Activated CD8-positive, alpha-beta memory T cell treated with anti-CD3 and anti-CD28 coated beads, Interleukin-2, amount 50 U/mL, for 1 hour (primary cell): Measurements from ENCODE around the gene CNIH3.

Experiments used
- DNase-seq: peaks from one replicate; pipeline ENCODE4 v3.0.0-alpha.2; 2020; ENCODE audit errors: extremely low read depth

Gene CNIH3

DNA sequence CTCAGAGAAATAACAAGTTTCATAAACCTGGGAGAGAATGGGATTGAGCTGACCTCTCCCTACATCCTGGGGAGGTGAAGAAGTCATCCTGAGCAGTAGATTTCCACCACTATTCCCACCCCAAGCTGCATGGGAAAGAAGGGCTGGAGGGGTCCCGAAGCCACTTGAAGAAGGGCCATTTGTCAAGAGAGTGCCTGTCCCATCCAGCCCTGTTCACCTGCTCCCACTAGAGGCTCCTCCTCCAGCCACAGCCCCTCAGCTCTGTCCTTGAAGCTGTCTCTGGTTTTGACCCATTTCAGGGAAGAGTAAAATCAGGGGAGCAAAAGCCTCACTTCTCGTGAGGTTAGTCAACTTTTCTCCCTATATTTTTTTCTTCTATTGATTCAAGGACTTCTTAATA lies 157.5 kb downstream of the CNIH3 start:
- DNase-seq = no peak

DNA sequence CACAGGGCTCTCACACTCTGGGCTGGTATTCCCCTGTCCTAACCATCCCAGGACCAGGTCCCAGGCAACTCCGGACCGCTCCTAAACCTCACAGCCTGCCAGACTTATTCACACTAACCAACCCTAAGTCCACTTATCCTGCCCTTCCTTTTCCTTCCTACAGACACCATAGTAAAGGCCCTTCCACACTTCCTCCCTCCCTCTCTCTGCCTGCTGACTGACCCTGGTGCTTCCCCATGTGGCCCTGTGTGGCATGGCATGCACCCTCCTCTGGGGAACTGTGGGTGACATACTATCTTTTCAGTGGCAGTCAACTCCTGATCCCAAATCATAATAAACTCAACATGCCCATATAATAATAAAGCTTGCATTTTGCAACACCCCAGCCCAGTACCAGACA lies 158.3 kb downstream of the CNIH3 start:
- DNase-seq = no peak

DNA sequence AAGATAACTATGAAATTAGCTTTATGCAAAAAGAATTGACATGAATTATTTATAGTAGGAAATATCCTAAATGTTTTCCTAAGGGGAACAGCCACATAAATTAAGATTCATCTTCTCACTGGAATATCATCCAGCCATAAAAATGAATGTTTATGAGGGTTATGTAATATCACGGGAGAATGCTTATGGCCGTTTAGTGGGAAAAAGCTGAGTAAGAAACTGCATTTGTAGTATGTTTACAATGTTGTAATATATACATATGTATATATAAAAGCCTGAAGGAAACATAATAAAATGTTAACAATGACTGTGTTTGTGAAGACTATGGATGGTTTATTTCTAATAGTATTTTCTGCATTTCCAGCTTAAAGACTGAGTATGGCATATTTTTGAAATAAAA lies 161.1 kb downstream of the CNIH3 start:
- DNase-seq = no peak

DNA sequence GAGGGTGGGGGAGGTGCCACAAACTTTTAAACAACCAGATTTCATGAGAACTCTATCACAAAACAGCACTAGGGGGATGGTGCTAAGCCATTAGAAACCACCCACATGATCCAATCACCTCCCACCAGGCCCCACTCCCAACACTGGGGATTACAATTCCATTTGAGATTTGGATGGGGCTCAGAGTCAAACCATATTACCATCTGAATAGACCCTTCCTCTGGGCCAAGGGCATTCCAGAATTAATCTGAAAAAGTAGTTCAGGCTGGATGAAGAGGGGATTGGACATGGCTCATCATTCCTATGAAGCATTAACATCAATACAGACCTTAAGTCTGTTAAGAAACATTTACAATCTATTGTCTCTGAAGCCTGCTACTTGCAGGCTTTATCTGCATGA lies 163.4 kb downstream of the CNIH3 start:
- no peak for DNase-seq

DNA sequence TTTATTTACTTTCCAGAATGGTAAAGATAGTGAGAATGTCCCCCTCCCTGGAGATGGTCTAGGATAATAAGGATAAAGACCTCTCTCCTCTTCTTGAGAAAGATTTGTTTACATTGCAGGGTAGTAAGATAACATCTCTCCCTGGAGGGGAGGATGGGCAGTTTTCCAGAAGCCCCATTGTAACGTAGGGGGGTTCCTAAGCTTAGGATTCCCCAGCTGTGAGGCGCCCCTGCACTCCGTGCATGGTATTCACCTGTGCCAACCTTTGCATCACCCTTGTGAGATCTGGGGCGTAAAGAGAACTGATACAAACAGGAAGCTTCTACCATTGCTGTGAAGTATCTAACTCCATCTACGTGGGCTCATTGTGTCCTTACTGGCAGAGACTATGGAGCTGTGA lies 164.6 kb downstream of the CNIH3 start:
- no peak for DNase-seq

DNA sequence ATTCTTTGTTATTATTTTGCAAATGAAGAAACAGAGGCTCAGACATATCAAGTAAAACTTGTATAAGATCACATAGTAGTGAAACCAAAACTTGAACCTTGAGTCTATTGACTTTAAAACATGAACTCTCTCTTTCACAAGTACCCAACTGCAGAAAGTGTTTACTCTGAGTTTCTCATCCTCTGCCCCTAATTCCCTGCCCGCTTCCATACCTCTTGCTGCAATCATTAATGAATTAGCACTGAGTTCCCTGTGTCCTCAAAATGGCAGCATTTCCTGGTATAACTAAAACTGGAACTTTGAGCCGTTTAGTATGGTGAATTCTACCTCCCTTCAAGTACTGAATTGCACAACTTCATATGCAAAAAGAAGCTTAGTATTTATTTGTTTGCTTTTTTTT lies 165.7 kb downstream of the CNIH3 start:
- no peak for DNase-seq

DNA sequence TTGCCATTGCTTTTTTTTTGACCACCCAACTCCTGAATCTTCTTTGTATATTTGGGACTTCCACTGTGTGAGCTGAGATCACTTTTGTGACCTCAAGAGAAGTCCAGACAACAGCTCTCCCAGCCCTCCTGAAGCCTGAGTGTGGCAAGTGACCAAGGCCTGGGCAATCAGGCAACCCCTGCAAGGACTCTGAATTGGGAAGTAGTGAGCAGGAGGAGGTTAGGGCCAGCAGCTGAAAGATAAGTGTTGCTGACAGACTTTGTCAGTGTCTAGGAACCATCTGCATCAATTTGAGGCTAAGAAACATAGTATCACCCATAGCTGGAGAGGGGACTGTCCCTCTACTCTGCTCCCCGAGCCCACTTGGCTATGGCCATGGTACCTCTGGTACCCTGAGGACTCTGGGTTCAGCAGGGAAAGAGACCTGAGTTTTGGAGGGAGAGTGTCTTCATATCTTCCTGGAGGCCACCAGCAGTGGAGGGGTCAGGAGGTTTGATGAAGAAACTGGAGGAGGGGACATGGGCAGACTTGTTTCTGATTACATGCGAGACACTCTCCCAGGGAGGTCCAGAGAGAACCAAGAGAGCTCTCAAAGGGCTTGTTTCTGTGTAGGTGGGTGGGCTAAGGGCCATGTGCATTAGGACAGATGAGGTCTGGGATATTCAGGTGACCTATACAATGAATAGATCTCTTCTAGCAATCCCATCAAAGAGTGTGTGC lies 166.3 kb downstream of the CNIH3 start:
- DNase-seq = no peak

DNA sequence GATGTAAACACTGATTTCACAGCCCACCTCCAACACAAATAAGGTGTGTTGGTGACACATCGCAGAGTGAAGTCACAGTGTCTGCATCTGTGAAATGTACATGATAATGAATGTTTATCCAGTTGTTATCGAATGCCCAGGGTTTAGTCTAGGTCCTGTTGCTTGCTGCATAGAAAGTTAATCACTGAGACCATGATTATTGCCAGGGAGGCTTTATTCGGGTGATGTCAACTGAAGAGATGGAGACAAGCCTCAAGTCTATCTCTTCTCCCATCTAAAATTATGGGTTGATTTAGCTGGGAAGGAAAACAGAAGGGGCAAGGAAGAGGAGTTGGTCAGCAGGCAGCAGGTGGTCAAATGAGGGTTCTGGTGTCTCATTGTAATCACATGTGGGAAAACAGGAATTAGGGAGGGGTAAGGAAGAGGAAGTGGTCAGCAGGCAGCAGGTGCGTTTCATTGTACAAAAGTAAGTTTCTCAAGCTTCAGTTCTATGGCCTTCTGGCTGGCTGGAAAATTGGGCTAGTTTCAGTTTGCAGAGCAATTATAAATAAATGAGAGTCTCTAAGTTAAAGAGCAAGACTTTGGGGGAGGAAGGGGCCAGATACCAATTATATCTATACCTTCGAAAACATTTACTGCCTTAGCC lies 167.0 kb downstream of the CNIH3 start:
- DNase-seq = no peak

DNA sequence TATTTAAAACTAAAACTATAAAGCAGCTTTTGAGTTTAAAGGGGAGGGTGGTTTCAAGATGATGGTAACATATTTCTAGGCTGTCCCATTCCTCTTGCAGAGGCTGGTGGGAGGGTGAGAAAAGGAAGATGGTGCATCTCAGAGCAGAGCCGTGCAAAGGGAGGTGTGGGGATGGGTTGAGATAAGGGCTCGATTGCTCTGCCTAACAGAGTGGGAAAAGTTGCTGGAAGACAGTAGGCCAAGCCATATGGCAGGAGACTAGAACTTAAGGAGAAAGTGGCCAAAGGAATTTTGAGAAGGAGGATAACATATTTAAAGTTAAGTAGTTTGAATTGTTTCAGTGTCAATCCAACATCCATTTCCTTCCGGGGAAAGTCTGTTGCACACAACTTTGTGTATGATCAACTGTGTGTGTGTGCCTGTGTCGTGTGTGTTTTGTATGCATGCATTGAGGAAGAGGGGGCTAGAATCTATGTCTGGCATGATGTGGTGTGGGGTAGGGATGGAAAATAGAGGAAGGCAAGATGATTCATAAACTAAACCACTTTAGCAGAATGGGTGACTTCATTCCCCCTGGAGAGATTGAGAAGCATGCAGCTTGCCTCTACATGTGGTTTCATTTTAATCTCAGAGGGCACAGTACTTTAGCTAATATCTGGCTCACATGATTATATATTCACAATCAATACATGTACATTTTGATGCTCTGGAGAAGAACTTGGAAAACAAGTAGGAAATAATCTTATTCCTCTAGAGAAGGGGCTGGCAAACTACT lies 168.3 kb downstream of the CNIH3 start:
- no peak for DNase-seq

DNA sequence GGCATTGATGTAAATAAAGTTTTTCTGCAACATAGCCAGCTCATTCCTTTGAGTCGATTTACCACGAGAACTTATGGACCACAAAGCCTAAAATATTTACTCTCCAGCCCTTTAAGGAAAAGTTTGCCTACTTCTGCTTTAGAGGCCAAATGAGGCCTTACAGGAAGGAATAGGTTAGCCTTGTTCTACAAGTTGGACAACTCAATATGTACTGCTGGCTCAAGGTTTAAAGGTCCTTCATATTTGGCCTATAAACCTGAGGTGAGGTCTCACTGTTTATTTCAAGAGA lies 168.9 kb downstream of the CNIH3 start:
- DNase-seq = no peak

DNA sequence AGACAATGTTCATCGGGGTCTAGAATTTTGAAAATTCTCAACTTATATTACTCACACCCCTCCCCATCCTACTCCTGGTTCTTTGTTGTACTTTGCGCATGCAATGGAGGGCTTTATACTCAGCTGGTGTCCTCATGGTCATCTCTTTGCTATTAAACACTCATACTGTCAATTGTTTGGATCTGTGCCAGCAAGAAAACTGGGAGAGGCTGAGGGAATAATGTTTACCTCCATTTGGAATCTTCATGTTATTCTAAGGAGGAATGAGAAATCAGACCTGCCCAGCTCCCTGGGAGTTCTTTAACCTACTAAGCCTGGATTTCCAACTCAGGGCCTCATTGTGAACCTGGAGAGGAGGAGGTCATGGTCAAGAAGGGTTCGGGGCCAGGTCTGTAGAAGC lies 169.5 kb downstream of the CNIH3 start:
- no peak for DNase-seq

DNA sequence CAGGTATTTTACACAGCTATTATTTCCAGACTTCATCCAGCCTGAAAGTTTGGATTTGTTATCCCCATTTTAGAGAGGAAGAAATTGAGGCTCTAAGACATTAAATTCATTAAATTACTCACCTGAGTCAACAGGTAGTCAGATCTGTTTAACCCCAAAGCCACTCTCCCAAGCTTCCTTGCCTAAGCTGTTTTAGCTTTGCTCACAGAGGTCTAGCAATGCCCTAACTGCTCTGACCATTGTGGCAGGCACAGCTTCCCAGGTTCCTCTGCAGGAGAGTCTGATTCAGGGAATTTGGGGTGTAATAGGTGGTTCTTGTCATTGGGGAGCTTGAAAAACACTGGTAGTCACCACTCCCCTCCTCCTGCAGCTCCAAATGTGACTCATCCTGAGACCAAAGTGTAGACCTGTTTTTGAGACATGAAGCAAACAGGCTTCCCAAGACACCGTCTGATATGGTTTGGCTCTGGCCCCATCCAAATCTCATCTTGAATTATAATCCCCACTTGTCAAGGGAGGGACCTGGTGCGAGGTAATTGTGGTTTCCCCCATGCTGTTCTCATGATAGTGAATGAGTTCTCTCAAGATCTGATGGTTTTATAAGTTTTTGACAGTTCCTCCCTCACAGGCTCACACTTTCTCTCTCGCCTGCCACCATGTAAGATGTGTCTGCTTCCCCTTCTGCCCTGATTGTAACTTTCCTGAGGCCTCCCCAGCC lies 170.6 kb downstream of the CNIH3 start:
- DNase-seq = no peak

DNA sequence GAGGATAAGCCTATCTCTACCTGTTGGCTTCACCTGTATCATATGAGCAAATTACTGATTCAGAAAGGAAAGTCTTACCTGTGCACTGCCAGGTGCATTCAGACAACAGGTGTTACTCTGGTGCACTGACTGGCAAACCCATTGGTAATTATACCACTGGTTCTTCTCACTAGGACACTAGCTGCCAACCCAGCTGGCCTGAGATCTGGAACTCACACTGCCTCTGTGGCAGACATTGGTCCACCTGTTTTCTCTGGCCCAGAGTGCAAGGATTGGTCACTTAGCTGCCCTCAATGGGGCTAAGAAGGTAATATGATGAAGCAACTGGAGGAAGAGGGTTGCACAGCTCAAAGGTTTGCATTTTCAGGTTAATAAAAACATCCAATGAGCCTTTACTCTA lies 173.2 kb downstream of the CNIH3 start:
- no peak for DNase-seq
